NCI-H2029 (cell line): ENCODE data around the gene CTNNA3.

ENCODE experiments used
- DNase-seq: peaks from one replicate; lab custom pipeline; 2025; lab: John Stamatoyannopoulos, UW

CTNNA3 gene

GRCh38 chr10:66537186-66537585 is 1158.8 kb downstream of the CTNNA3 start:
- no peak for DNase-seq

GRCh38 chr10:66535439-66535838 is 1160.6 kb downstream of the CTNNA3 start:
- DNase-seq: no peak

- no peak for DNase-seq
Observed at GRCh38 chr10:66534866-66535265, 1161.1 kb downstream of the CTNNA3 start.

GRCh38 chr10:66521506-66521905 is 1174.5 kb downstream of the CTNNA3 start:
- DNase-seq: no peak

GRCh38 chr10:66519616-66520015 is 1176.4 kb downstream of the CTNNA3 start:
- DNase-seq: no peak

GRCh38 chr10:66514666-66515065 is 1181.3 kb downstream of the CTNNA3 start:
- DNase-seq: no peak

- no peak for DNase-seq
Observed at GRCh38 chr10:66513504-66513903, 1182.5 kb downstream of the CTNNA3 start.

- DNase-seq: no peak
Observed at GRCh38 chr10:66505003-66505657, 1190.9 kb downstream of the CTNNA3 start.

- no peak for DNase-seq
Observed at GRCh38 chr10:66501356-66501755, 1194.6 kb downstream of the CTNNA3 start.

GRCh38 chr10:66483966-66484365 is 1212.0 kb downstream of the CTNNA3 start:
- DNase-seq: no peak

- DNase-seq: no peak
Observed at GRCh38 chr10:66472156-66472555, 1223.8 kb downstream of the CTNNA3 start.

- DNase-seq: no peak
Observed at GRCh38 chr10:66467042-66467441, 1229.0 kb downstream of the CTNNA3 start.

- DNase-seq: no peak
Observed at GRCh38 chr10:66466622-66467021, 1229.4 kb downstream of the CTNNA3 start.

GRCh38 chr10:66463611-66464010 is 1232.4 kb downstream of the CTNNA3 start:
- no peak for DNase-seq

GRCh38 chr10:66457629-66458028 is 1238.4 kb downstream of the CTNNA3 start:
- no peak for DNase-seq

GRCh38 chr10:66455304-66455703 is 1240.7 kb downstream of the CTNNA3 start:
- DNase-seq: no peak

GRCh38 chr10:66440568-66440967 is 1255.4 kb downstream of the CTNNA3 start:
- DNase-seq: no peak

- DNase-seq: no peak
Observed at GRCh38 chr10:66414943-66415342, 1281.1 kb downstream of the CTNNA3 start.

- DNase-seq: no peak
Observed at GRCh38 chr10:66405566-66405965, 1290.4 kb downstream of the CTNNA3 start.

- no peak for DNase-seq
Observed at GRCh38 chr10:66398669-66399068, 1297.3 kb downstream of the CTNNA3 start.

- no peak for DNase-seq
Observed at GRCh38 chr10:66394342-66395063, 1301.5 kb downstream of the CTNNA3 start.

- DNase-seq: no peak
Observed at GRCh38 chr10:66390926-66391325, 1305.1 kb downstream of the CTNNA3 start.

GRCh38 chr10:66381045-66381444 is 1315.0 kb downstream of the CTNNA3 start:
- no peak for DNase-seq
